HG02610 (cell line): Measurements from ENCODE around the gene CXorf66.
"Not testable (repeated sequence)": the region's sequence is repeated elsewhere in the genome, so short reads cannot be mapped to it uniquely, and the experiment has no call there.

Source experiments
- ATAC-seq: cut with Tn5 transposase; IDR thresholded peaks from one replicate; pipeline ENCODE4 v1.9.1; 2021; ENCODE audit warnings: mild to moderate bottlenecking, moderate library complexity; ENCODE audit not compliant: unreplicated experiment

CXorf66 gene, protein sequence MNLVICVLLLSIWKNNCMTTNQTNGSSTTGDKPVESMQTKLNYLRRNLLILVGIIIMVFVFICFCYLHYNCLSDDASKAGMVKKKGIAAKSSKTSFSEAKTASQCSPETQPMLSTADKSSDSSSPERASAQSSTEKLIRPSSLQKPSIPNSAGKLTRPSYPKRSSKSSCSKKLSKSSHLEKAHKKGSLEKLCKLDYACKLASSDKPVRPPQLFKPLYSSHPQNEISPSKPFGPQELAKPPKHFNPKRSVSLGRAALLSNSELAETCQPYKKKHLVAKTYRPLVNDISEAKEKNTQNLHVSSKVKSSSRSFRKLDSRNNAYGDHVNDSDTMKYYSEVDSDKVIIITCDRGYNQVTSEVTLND

DNA sequence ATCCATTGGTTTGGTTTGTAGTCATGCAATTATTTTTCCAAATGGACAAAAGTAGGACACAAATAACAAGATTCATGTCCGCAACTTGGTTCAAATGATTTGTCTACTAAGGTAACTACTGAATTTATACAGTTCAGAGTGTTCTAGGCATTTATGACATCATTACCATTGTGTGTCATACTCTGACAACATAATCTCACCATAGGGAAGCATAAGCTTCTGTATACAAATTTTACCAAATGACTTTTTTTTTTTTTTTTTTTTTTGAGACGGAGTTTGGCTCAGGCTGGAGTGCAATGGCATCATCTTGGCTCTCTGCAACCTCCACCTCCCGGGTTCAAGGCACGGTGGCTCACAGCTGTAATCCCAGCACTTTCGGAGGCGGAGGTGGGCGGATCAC, at the start of gene CXorf66:
Gene CXorf66 (minus strand): TSS at position 101 of the 400 bp plus-strand sequence. CDS start 25 bp downstream, at position 76.
- no peak for ATAC-seq

DNA sequence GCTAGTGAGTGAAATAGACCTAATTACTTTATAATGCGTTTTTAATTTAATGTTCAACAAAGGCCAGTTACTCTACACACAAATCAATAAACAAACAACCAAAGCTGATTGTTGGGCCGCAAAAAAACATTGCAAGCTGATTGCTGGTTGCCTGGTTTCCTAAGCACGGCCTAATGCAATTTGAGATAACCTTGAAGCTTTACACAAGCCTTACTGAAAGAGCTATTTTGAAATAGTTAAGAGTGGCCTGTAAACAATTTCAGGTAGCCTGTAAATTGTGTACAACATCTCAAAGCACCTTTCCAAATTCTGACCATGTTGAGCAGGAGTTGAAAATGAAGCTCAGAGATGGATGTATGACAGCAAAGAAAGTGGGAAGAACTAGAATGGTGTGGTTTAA, 17.5 kb upstream of the CXorf66 start:
- ATAC-seq, result no peak

DNA sequence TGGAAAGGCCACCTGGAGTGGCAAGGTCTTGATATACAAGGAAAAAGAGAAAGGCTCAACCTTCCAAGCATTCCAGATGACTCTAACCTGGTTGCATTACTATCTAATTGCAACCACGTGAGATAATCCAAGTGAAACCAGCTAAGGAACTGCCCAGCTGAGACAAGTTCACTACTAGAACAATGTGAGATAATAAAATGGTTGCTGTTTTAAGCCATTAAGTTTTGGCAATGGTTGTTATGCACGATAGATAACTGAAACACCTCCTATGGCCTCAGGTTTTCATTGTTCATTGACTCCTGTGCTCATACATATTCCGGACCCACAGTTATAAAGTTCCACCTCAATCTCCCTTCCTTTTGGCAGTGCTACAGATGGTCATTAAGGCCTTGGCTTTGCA, 9.2 kb upstream of the CXorf66 start:
- ATAC-seq, result no peak

DNA sequence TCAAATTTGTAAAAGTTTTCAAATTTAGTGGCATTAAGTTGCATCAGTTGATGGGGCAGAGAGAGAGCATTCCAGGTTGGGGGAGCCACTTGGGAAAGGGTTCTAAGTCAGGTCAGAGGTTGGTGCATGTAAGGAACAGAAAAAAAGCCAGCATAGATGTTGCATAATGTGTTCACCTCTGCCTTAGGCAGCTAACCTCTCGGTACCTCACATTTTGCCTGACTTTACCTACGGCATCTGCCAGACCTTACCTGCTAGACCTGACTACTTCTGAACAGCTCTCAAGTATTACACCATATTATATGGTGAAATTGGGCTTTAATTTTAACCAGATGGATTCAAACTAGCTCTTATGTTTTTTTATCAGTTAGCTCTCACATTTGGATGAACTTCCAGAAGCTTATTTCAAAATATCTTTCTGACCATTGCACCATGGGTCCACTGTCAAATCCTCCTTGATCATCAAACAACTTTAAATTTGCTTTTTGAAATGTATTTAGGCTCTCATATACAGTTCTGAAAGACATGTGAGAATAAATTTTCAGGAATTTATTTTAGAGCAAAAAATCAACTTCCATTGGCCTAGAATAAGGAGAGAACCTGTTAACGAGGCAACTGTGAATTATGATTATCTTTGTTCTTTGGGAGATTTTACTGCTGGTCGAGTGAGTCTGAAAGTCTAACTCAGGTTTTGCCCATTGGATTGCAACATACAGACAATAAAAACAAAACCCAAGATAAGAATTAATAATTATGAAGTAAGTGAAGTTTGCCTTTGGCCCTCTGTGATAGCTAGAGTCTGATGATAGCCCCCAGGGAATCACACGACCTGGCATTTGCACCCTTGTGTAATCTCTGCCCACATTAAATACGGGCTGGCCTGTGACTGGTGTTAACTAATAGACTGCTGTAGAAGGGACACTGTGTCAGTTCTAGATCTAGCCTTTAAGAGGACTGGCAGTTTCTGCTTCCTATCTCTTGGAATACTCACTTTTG, 7.6 kb upstream of the CXorf66 start:
- no peak for ATAC-seq

DNA sequence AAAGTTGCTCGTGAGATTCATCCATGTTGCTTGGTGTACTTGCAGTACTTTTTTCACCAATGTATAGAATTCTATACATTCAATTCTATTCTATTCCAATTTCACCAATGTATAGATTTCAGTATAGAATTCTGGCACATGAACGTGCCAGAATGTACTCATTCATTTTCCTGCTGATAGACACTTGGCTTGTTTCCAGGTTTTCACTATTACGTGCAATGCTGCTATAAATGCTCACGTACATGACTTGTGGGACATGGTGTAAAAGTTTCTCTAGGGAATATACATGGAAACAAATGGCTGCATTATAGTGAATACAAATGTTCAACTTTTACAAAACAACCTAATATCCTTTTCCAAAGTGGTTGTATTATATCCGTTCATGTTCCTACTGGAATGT, 6.8 kb upstream of the CXorf66 start:
- ATAC-seq, result no peak

DNA sequence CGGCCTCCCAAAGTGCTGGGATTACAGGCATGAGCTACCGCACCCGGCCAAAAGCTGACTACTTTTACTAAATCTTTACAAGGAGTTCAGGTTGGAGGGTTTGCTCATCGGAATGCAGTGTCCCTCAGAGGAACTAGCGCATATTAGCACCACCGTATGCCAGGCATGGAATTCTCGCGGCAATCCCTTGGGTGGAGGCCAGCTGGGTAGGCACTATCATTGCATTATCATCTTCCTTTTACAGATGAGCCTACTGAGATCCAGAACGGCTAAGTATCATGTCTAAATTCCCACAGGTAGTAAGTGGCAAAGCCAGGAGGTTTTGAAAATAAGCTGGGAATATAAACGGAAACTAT, 6.1 kb upstream of the CXorf66 start:
- ATAC-seq, result no peak

DNA sequence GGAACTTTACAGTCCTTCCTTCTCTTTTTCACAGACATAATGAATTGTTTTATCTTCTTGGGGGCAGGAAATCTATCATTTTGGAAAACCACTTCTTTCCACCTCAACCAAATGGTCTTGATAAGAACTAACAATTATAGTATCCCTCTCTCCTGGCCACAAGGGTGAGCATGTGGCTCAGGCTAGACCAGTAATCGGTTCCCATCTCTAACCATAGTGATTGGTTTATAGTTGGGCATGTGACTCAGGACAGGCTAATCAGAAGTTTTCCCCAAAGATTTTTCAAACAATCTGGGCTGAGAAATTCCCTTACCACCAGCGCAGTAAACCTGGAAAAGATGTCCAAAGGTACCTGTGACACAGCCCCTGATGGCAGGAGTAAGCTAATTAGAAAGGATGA, 4.0 kb upstream of the CXorf66 start:
- ATAC-seq, result no peak

DNA sequence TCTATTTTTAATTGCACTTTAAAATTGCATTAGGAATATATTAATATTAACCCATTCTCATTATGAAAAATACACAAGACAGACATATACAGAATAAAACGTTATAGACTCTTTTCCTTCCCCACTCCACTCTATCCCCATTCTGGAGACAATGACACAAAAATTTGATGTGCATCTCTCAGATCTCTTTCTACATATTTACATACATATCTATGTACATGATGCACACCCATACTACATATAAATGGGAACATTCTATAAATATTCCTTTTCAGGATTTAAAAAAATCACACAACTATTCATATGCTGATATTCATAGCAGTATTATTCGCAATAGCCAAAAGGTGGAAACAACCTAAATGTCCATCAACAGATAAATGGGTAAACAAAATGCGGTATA, 2.4 kb upstream of the CXorf66 start:
- ATAC-seq, result no peak

DNA sequence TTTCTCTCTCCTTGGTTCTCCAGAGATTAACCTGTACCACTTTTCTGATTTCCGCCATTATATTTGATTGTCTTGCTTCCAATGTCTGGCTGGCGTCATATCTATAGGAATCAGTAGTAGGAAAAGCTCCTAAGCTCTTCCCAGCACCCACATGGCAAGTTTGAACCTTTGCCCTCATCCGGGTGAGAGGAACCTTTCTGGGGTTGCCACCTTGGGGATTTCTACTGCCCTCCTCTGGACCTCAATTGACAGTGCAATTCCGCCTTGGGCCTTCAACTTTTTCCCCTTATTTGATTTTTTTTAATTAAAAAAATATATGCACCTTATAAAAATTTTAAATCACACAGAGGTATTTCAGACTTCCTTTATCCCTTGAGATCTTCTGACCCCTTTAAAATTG, 2.0 kb upstream of the CXorf66 start:
- no peak for ATAC-seq

DNA sequence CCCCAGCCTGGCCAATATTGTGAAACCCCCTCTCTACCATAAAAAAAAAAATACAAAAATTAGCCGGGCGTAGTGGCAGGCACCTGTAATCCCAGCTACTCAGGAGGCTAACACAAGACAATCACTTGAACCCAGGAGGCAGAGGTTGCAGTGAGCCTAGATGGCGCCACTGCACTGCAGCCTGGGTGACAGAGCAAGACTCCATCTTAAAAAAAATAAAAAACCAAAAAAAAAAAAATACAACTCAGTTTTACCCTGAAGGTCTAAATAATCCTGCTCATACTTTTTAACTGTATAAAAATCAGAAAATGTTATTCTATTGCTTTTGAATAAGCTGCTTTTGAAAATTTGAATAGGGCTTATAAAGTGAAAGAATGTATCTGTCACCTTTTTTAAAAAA, 838 bp upstream of the CXorf66 start:
- ATAC-seq, result not testable (repeated sequence)

DNA sequence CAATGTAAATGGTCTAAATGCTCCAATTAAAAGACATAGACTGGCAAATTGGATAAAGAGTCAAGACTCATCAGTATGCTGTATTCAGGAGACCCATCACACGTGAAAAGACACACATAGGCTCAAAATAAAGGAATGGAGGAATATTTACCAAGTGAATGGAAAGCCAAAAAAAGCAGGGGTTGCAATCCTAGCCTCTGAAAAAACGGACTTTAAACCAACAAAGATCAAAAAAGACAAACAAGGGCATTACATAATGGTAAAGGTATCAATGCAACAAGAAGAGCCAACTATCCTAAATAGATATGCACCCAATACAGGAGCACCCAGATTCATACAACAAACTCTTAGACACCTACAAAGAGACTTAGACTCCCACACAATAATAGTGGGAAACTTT, 4.2 kb downstream of the CXorf66 start:
- ATAC-seq, result not testable (repeated sequence)

DNA sequence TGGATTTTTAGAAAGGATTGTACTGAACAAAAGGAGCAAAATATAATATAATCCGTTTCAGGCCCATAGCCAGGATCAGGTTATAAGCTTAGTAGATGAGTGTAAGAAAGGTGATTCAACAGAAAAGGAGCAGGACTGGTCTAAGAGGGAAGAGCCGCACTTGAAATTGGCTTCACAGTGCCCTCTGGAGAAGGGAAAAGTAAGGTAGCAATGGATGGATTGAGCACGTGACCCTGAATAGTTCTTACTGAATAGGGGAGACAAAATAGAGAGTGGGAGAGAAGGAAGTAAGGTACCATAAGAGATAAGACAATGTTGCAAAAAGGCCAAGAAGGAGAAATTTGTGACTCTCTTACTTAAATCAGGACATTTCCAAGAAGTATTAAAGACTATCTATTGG, 15.6 kb downstream of the CXorf66 start:
- ATAC-seq, result no peak

DNA sequence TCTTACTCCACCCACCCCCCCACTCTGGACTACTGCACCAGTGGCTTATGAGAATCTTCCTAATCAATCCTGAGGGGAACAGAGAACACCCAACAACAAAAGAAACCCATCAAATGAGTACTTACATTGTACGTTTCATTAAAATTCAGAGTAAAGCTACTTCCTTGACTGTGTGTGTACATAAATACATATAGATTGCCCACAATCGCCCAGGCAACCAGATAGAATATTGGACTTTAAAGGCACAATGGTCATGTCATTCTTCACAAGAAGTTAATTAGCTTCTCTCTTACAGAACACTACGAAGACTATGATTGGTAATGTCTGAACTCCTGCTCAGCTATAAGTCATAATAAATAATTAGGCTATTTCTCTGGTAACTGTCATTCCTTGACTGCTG, 20.2 kb downstream of the CXorf66 start:
- ATAC-seq, result no peak

DNA sequence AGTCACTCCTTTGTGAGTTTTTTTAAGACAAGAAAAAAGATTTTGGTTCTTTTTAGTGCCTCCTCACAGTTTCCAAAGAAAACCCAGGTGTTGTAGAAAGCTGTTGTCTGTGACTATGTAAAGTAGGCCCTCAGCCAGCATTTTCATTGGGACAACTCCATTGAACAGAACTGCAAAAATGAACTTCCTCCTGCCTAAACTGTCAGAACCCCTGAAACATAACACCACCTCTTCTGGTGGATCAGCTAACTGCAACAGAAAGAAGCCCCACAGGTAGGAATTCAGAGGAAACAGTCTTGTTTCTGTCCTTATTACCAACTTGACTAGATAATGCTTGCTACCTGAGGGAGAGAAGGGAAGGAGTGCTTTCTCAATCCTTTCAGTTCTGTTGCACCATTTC, 29.1 kb downstream of the CXorf66 start:
- no peak for ATAC-seq

DNA sequence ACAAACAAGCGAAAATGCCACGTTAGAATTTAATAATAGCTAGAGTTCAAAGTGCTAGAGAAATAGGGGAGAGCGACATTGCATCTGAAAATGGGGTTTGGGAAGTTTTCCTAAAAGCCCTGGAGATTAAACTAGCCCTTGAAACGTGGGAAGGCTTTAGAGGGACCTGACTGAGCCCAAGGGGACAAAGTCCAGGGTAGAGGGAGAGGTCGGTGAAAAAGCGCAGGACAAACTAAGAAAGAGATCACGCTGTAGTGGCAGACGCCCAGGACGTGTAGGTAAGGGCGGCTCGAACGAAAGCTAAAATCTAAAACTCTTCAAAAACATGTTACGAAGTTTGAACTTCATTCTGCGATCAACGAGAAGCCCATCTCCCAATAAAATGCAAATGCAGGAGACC, 31.4 kb downstream of the CXorf66 start:
- no peak for ATAC-seq

DNA sequence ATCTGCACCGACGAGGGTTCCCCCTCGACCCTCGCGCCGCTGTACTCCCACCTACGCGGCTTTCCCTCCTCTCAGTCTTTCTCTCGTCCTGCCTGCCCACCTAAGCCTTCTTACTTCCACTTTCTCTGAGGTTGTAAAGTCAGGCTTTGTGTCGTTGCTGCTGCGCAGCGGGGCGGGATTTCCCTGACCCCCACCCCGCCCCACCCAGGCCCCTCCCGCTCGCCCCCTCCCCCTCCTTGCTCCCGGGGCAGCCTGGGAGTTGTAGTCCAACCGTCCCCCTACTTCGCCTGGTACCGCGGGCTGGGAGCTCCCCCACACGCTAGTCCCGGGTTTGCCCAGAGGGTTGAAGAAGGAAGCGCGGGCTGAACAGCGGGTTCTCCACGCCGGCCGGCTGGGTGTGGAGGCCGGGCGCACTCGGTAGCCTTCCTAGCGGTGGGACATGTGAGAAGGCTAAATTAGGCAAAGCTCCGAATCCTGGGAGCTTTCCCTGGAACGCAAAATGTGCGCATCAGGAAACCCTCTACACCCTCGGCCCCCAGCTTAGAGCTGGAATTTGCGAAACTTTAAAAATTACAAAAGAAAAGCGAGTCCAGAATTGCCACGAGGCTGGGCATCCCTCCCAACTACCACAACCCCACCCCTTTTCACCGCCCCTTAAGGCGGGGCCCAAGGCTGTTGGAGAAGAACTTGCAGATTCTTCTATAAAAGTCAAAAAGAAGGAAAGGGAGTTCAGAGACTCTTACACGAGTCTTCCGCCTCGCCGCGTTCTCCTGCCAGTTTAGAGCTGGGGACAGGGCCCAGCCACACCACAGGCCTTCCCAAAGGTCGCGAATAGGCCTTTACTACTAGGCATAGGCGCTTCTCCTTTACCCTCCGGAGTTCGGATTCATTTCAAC, 32.2 kb downstream of the CXorf66 start, which contains the start of gene ATP11C:
Gene ATP11C (minus strand): TSS at position 153 of the 896 bp plus-strand sequence. CDS start 1,011 bp downstream, outside the sequence.
- peak; percentile 78 for ATAC-seq

DNA sequence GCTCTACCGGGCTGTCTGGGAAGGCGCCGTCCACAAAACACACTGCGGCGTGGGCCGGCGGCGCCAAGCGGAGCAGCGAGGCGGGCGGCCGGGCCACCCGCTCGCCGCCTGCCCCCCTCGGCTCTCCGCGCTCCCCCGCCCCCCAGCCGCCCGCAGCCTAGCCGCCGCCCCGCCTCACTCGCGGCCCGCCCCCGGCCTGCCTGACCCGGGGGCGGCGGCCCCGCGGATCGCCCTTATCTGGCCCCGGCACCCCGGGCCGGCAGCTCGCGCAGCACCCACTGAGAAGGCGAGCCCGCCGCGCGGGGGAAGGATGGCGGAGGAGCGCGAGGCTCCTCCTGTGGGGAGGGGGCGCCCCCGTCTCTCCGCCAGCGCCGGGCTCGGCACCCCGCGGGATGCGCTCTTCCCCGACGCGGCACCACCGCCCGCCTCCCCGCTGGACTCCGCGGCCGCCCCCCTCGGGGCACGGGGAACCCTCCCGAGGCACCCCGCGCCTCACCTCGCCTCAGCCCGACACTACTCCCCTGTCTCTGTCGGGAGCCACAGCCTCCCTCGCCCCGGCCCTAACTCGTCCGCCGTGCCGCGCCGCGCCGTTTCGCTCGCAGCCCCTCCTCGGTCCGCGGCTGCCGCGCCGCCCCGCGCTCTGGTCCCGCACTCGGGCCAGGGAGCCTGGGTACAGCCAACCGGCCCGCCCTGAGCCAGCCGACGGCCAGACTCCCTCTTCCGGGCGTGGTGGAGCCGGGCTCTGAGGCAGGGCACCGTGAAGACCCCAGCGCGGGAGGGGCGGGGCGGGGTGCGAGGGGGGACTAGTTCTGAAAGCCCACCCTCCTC, 33.0 kb downstream of the CXorf66 start:
- peak; percentile 40 for ATAC-seq

DNA sequence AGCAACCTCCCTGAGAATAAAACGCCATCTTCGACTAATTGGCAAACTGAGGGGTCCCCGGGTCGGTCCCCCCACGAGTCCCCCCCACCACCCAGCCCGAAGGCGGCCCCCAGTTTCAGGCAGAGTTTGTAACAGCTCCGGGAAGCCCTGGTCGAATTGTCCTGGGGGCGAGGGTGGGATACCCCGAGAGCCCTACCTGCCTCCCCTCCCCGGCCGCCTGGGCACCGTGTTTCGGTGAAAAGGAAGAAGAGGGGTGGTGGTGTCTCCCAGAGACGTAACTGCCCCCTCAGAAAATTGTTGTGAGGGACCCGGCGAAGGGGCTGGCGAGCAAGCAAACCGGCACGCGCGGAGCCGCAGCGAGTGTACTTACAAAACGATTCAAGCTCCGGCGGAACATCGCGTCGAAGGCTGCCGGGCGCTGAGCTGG, 33.7 kb downstream of the CXorf66 start:
- no peak for ATAC-seq

DNA sequence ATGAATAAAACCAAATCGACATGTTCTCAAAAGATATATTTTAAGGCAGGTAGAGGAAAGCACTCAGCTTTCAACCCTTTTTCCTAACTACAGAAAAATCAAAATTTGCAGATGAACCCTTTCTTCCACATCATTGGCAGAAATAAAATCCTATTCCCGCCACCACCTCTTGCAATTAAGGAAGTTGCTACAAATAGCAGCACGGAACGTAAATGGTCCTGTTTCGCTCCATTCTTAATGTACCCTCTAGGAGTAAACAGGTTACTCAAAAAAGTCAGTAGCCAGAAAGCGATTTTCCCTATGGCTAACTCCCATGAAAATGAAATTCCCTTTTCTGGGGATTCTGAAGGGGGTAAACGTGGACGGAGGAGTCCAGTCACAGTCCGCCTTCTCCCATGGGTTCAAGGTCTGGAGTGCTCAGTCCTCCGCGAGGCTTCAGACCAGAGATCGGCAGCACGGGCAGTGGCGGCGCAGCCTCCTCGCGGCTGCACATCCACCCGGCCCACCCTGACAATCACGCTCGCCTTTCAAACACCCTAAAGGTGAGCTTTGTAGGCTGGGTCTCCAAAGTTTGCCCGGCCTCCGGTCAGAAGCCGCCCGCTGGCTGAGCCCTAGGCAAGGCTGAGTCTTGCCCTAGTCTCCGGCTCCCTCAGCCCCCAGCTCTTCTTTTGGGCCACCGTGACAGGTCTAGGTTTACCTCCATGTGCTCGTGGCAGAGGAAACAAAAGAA, 34.2 kb downstream of the CXorf66 start:
- no peak for ATAC-seq
